ENCODE results near the gene TMEM63B.
"Not testable (repeated sequence)": the region's sequence is repeated elsewhere in the genome, so short reads cannot be mapped to it uniquely, and the experiment has no call there.

DNA sequence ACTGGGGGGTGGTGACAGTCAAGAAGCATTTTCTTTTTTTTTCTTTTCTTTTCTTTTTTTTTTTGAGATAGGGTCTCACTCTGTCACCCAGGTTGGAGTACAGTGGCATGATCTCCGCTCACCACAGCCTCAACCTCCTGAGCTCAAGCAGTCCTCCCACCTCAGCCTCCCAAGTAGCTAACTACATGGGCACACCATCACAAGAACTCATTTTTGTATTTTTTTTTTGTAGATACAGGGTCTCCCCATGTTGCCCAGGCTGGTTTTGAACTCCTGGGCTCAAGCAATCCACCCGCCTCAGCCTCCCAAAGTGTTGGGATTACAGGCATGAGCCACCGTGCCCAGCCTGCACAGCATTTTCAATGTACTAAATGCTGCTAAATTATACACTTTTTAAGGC is 36.0 kb upstream of the TMEM63B start:
- TF ChIP-seq, protein P1, sequence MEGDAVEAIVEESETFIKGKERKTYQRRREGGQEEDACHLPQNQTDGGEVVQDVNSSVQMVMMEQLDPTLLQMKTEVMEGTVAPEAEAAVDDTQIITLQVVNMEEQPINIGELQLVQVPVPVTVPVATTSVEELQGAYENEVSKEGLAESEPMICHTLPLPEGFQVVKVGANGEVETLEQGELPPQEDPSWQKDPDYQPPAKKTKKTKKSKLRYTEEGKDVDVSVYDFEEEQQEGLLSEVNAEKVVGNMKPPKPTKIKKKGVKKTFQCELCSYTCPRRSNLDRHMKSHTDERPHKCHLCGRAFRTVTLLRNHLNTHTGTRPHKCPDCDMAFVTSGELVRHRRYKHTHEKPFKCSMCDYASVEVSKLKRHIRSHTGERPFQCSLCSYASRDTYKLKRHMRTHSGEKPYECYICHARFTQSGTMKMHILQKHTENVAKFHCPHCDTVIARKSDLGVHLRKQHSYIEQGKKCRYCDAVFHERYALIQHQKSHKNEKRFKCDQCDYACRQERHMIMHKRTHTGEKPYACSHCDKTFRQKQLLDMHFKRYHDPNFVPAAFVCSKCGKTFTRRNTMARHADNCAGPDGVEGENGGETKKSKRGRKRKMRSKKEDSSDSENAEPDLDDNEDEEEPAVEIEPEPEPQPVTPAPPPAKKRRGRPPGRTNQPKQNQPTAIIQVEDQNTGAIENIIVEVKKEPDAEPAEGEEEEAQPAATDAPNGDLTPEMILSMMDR (IDR thresholded peaks at IDR 0.05), result not testable (repeated sequence)
- not testable (repeated sequence) for TF ChIP-seq POLR2A (IDR thresholded peaks at IDR 0.05; ENCODE audit: low read length); HOXA7 (CRISPR knock-in tag; IDR thresholded peaks at IDR 0.05); SMC3 (IDR thresholded peaks at IDR 0.05); BHLHE40 (IDR thresholded peaks at IDR 0.05; ENCODE audit: low read depth, low read length); NPAS2 (CRISPR knock-in tag; IDR thresholded peaks at IDR 0.05; ENCODE audit: borderline replicate concordance); NR3C1 (IDR thresholded peaks at IDR 0.05); MYC (IDR thresholded peaks at IDR 0.05; ENCODE audit: borderline replicate concordance, low read length); MAZ (IDR thresholded peaks at IDR 0.05; ENCODE audit: borderline replicate concordance, low read depth, low read length); EP300 (IDR thresholded peaks at IDR 0.05); RARB (CRISPR knock-in tag; IDR thresholded peaks at IDR 0.05); ZC3H11A (IDR thresholded peaks at IDR 0.05)
- TF ChIP-seq, protein P2, sequence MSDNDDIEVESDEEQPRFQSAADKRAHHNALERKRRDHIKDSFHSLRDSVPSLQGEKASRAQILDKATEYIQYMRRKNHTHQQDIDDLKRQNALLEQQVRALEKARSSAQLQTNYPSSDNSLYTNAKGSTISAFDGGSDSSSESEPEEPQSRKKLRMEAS (IDR thresholded peaks at IDR 0.05), result not testable (repeated sequence)
